ENCODE data around the gene CLEC16A. TPM values are rescaled to one million over a fixed set of nuclear protein-coding genes. Genes with fewer than 3 reads are reported as not detected.

Gene CLEC16A
- total RNA-seq, 1 experiment from 2014 or later: 13.1 TPM

DNA sequence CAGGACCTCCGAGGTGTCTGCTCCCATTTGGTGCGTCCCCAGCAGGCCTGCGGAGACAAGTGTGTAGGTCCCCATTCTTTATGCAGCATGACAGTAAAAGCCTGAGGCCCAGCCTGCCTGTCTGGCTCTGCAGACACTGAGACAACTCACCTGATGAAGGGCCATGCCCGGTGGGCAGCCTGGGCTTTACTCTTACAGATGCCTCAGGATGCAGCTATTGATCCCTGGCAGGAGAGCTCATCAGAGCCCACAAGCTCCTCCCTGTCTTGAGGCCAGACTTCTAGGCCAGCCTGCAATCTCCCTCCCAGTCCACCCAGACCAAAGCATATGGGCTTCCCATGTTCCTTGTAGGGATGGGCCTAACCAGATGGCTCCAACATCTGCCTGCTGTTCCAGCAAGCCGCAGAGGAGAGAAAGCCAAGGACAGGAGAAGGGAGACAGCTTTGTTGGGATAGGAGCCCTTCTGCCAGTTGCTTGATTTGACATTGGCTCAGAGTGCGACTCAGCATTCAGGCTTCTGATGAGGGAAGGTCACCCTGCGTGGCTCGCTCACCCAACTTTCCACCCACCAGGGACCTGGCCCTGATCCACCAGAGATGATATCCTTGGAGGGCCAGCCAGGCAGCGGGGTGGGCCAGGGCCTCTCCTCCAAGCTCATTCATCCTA lies 224.2 kb downstream of the CLEC16A start:
- Histone ChIP-seq H3K4me1 (no peaks in the 10 kb centered on the region), H3K27me3 (no peaks in the 10 kb centered on the region), H3K4me3 (no peak overlapping the region), H3K27ac (no peak overlapping the region), H3K9me3 (replicated peaks) (no peaks in the 10 kb centered on the region), H3K36me3 (no peaks in the 10 kb centered on the region)
- no peak for DNase-seq

DNA sequence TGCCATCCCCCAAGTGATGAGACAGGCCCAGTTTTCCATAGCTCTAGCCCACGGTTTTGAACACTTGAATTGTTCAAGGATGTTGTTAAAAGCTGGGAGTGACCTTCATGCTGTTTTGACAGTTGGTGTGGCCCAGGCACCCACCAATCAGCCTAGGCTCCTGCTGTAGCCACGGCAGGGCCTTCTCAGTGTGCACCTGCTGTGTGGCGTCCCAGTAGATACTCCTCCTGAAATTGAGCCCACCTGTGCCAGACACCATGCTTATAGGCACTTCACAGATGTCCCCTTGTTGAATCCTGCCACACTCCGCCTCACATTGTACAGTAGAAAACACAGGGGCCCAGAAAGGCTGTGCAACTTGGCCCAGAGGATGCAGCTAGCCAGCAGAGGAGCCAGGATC lies 225.3 kb downstream of the CLEC16A start:
- H3K9me3 ChIP-seq (replicated peaks): no peaks in the 10 kb centered on the region
- no peak for DNase-seq
- H3K27me3 ChIP-seq: no peaks in the 10 kb centered on the region
- H3K27ac ChIP-seq: no peak overlapping the region
- no peaks in the 10 kb centered on the region for H3K4me1 ChIP-seq
- H3K4me3 ChIP-seq: no peak overlapping the region
- no peaks in the 10 kb centered on the region for H3K36me3 ChIP-seq

DNA sequence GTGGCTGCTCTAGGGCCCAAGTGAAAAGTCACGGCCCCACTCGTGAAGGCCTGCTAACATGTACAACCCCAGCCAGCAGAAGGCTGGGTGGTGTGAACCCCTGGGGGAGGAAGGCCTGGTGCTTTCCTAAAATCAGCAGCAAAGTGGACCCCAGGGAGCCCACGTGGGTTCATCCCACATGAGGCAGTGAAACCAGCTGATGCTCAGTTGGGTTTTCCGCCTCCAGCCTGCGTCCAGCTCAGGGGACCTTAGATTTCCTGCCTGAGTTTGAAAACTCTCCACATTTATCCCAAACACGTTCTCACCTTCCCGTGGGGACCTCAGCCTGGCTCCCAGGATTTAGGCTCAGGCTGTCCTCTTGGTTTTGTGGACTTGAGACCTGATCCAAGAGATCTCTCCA lies 225.8 kb downstream of the CLEC16A start:
- Histone ChIP-seq H3K36me3 (no peaks in the 10 kb centered on the region), H3K9me3 (replicated peaks) (no peaks in the 10 kb centered on the region)
- no peak for DNase-seq

DNA sequence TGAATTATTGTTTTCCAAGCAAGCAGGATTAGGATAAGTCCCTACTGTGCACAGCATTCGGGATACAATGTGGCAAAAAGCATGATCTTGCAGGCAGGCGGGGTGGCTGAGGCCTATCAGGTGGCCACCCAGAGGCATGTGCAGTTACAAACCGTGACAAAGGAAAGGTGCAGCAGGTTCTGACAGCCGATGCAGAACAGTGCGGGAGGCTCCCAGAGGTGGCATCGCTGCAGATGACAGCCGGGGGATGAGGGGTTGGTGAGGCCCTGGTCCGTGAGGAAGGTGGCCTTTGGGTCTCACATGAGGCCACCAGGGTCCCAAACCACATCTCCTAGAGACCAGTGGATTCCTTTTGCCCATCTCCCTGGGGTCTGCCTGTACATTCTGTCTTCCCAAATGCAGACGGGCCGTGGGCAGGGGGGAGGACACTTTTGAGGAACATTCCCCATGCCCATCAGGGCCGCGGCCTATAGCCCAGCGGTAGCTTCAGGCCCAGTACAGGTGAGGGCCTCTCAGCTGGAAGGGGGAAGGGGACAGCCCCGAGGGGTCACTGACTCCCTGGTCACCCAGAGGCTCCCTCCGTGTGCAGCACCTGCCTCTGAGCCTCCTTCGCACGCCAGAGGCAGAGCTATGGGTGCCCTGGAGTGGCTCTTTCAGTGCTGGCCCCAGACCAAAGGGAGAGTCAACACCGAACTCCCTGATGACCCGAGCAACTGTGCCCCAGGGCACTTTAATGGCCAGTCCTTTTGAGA lies 226.5 kb downstream of the CLEC16A start:
- Histone ChIP-seq H3K27me3 (no peaks in the 10 kb centered on the region), H3K4me1 (no peaks in the 10 kb centered on the region), H3K36me3 (no peaks in the 10 kb centered on the region), H3K9me3 (replicated peaks) (no peaks in the 10 kb centered on the region), H3K27ac (no peak overlapping the region), H3K4me3 (no peak overlapping the region)
- no peak for DNase-seq

More for the DNA sequence above, 225.8 kb downstream of the CLEC16A start:
- Histone ChIP-seq H3K27ac (no peak overlapping the region), H3K27me3 (no peaks in the 10 kb centered on the region), H3K4me3 (no peak overlapping the region), H3K4me1 (no peaks in the 10 kb centered on the region)

DNA sequence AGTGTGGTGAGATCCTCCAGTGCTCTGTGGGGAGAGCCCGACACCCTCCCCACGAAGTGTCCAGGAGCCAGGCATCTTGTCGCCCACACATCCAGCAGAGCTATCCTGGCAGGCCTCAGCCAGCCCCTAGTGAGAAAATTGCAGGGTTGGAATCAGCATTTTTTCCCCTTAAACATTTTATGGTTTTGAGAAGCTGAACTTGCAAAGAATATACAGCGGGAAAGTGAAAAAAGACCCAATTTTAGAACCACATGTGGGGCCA lies 227.0 kb downstream of the CLEC16A start:
- H3K4me3 ChIP-seq: no peak overlapping the region
- H3K9me3 ChIP-seq (replicated peaks): no peaks in the 10 kb centered on the region
- no peaks in the 10 kb centered on the region for H3K4me1 ChIP-seq
- no peak overlapping the region for H3K27ac ChIP-seq
- no peaks in the 10 kb centered on the region for H3K27me3 ChIP-seq
- no peak for DNase-seq
- no peaks in the 10 kb centered on the region for H3K36me3 ChIP-seq

DNA sequence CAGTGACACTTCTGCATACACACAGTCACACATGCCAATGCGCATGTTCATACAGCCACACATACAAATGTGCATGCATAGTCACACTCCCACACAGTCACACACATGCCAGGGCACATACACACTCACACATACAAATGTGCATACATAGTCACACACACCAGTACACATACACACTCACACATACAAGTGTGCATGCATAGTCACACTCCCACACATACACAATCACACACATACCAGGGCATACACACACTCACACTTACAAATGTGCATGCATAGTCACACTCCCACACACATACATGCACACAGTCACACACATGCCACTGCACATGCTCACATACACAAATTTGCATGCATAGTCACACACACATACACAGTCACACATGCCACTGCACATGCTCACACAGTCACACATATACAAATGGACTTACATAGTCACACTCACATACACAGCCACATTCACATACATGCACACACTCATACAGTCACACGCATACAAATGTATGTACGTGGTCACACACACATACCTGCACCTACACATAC lies 227.5 kb downstream of the CLEC16A start:
- no peak overlapping the region for H3K4me3 ChIP-seq
- H3K27ac ChIP-seq: no peak overlapping the region
- no peaks in the 10 kb centered on the region for H3K27me3 ChIP-seq
- no peaks in the 10 kb centered on the region for H3K9me3 ChIP-seq (replicated peaks)
- DNase-seq: no peak
- no peaks in the 10 kb centered on the region for H3K36me3 ChIP-seq
- H3K4me1 ChIP-seq: no peaks in the 10 kb centered on the region

DNA sequence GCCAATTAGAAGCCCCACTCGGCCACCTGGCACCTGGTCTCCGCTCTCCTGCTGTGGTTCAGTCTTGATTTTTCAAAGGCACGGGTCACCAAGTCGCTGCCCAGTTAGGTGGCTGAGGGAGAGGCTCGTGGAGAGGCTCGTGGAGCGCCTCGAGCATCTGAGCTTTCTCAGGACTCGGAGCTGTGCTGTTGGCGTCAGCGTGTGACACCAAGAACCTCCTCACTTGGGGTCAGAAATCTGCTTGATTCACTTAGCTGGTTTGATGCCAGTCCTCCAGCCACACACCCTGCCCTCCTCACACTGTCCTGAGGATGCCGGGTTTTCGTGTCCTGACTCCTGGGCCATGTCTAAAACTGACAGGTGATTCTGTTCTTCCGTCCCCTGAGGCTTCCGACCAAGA lies 229.1 kb downstream of the CLEC16A start:
- no peaks in the 10 kb centered on the region for H3K9me3 ChIP-seq (replicated peaks)
- H3K4me3 ChIP-seq: no peak overlapping the region
- H3K27ac ChIP-seq: no peak overlapping the region
- no peaks in the 10 kb centered on the region for H3K4me1 ChIP-seq
- no peaks in the 10 kb centered on the region for H3K27me3 ChIP-seq
- no peaks in the 10 kb centered on the region for H3K36me3 ChIP-seq
- no peak for DNase-seq

DNA sequence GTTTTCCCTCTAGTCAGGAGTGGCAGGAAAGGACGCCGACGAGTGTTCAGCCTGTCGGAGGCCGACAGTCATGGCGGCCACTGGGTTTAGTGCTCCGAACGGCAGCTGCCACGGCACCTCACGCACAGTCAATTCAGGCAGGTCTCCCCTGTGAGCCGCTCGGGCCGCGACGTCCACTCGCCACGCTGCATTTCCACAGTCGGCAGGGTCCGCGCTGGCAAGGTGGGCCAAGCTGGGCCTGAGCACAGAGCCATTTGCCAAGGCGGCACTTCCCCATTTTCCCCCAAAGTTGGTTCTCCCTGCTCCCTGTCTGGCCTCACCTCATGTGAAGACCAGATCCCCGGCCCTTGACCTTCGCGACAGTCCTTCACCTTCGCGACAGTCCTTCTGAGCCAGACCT lies 229.8 kb downstream of the CLEC16A start:
- Histone ChIP-seq H3K36me3 (no peaks in the 10 kb centered on the region), H3K27ac (no peak overlapping the region), H3K9me3 (replicated peaks) (no peaks in the 10 kb centered on the region), H3K4me1 (no peaks in the 10 kb centered on the region), H3K27me3 (no peaks in the 10 kb centered on the region), H3K4me3 (no peak overlapping the region)
- no peak for DNase-seq

DNA sequence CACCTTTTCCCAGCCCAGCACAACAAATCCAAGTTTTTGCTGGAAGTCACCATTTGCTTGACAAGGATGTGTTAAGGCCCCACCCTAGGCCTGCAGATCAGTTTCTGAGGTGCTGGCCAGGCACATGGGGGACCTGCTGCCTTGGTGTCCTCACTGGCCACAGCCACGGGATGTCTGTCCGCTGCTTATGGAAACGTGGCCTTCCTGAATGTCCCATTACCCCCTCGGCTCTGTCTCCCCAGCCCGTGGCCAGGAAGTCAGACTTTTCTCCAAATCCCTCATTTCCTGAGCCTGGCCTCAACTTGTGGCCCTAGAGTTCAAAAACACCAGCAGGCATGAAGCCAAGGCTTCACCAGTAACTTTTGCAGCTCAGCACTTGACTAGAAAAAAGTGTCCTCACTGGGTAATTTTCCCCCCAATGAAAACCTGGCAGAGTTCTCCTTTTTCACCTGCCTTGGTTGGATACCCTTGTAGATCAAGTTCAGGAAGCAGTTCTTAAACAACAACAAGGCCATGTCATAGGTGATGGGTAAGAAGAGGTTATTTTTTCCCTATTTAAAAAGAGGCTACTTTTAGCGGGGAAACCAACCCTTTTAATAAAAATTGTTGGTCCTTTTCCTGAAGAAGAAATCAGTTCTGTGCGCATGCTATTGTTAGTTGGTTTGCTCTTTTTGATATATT lies 230.9 kb downstream of the CLEC16A start:
- DNase-seq: no peak
- Histone ChIP-seq H3K27me3 (no peaks in the 10 kb centered on the region), H3K4me3 (no peak overlapping the region), H3K4me1 (no peaks in the 10 kb centered on the region), H3K9me3 (replicated peaks) (no peaks in the 10 kb centered on the region), H3K27ac (no peak overlapping the region), H3K36me3 (no peaks in the 10 kb centered on the region)

DNA sequence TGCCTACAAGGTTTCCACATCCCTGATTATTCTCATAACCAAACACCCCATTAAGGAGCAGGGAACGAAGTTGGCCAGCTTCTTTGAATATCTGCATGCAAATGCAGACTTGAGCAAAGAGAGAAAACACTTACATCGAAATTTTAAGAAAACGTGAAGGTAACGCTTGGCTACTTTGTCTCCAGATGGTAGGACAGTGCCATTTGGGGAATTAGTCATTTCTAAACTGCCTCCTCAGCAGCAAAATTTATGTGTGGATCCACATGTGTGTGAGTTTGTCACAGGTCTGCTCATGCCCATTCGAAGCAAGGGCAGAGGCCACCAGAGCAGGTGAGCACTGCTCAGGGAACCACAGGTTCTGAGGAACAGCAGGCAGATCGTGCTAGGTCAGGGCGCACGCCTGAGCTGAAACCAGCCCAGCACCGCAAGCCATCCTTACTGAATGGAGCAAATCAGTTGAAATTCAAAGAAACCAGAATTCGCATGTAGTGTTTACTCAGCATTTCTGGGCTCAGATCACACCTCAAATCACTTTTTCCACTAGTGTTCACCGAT lies 231.5 kb downstream of the CLEC16A start:
- Histone ChIP-seq H3K27me3 (no peaks in the 10 kb centered on the region), H3K9me3 (replicated peaks) (no peaks in the 10 kb centered on the region), H3K36me3 (no peaks in the 10 kb centered on the region), H3K4me3 (no peak overlapping the region), H3K27ac (no peak overlapping the region), H3K4me1 (no peaks in the 10 kb centered on the region)
- DNase-seq: no peak

DNA sequence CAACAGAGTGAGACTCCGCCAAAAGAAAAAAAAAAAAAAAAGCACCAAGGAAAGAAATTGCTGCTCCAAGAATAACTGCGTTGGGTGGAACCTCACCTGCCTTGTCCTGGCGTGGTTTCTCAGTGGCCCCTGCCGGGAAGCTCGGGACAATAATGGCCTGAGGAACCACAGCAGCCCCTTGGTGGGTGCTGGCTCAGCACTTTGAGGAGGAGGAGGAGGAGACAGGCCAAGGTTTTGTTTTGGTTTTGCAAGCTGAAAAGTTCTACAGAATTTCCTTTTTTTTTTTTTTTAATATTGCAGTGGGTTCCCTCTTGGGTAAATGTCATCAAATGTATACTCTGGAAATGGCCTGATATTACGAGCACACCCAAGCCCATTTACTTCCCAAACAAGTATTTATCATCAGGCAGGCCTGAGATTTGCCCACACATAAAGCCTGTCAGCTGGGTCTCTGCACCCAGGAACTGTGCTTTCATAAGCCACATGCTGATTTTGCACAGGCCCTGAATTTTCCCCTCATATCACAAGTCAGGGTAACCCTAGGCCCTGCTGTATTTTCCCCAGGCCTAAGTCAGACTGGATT lies 233.3 kb downstream of the CLEC16A start:
- no peaks in the 10 kb centered on the region for H3K9me3 ChIP-seq (replicated peaks)
- no peak overlapping the region for H3K27ac ChIP-seq
- H3K4me3 ChIP-seq: no peak overlapping the region
- DNase-seq: no peak
- H3K4me1 ChIP-seq: no peaks in the 10 kb centered on the region
- no peaks in the 10 kb centered on the region for H3K27me3 ChIP-seq
- H3K36me3 ChIP-seq: no peaks in the 10 kb centered on the region

DNA sequence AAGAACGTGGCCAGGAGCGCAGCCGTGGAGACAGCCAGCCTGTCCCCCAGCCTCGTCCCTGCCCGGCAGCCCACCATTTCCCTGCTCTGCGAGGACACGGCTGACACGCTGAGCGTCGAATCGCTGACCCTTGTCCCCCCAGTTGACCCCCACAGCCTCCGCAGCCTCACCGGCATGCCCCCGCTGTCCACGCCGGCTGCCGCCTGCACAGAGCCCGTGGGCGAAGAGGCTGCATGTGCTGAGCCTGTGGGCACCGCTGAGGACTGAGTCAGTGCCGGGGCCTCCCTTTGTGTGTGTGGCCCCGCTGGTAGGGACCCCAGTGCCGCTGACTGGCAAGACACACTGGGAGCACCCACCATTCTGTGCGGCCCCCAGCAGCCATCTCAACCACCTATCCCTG lies 234.1 kb downstream of the CLEC16A start:
- H3K9me3 ChIP-seq (replicated peaks): no peaks in the 10 kb centered on the region
- H3K4me3 ChIP-seq: no peak overlapping the region
- no peaks in the 10 kb centered on the region for H3K27me3 ChIP-seq
- no peak overlapping the region for H3K27ac ChIP-seq
- no peaks in the 10 kb centered on the region for H3K4me1 ChIP-seq
- H3K36me3 ChIP-seq: no peaks in the 10 kb centered on the region
- no peak for DNase-seq

DNA sequence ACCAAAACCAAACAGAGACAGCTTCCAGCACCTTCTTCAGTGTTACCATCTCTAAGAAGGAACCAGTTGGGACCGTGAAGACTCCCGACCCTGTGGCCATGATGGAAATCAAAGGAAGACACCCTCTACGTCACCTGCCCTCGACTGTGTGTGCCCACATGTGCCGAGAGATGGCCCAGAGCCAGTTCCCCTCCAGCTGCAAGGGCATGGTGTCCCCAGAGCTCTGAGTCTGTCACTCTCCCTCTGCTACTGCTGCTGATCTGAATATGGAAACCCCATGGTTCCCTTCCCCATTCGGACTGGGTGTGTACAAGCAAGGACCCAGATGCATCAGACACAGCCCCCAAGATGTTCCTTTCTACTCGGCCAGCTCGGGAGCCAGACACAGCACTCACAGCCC lies 235.2 kb downstream of the CLEC16A start:
- no peak overlapping the region for H3K4me3 ChIP-seq
- no peaks in the 10 kb centered on the region for H3K4me1 ChIP-seq
- DNase-seq: no peak
- H3K36me3 ChIP-seq: no peaks in the 10 kb centered on the region
- no peaks in the 10 kb centered on the region for H3K9me3 ChIP-seq (replicated peaks)
- H3K27ac ChIP-seq: no peak overlapping the region
- no peaks in the 10 kb centered on the region for H3K27me3 ChIP-seq

DNA sequence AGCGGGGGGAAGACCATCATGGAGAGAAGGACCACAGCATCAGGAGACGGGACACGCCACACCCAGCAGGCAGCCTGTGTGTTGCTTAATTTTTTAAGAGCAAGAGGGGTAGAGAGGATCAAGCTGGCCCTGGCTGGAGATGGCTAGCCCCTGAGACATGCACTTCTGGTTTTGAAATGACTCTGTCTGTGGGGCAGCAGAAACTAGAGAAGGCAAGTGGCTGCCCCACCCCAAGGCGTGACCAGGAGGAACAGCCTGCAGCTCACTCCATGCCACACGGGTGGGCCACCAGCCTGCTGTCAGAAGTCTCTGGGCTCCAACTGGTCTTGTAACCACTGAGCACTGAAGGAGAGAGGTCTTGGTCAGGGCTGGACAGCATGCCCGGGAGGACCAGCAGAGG lies 236.1 kb downstream of the CLEC16A start:
- H3K4me1 ChIP-seq: no peaks in the 10 kb centered on the region
- H3K36me3 ChIP-seq: no peaks in the 10 kb centered on the region
- H3K27ac ChIP-seq: no peak overlapping the region
- no peak for DNase-seq
- no peak overlapping the region for H3K4me3 ChIP-seq
- H3K9me3 ChIP-seq (replicated peaks): no peaks in the 10 kb centered on the region
- H3K27me3 ChIP-seq: no peaks in the 10 kb centered on the region

All from SJCRH30 (cell line).